ENCODE measurements around the gene UTP18.

Gene UTP18

DNA sequence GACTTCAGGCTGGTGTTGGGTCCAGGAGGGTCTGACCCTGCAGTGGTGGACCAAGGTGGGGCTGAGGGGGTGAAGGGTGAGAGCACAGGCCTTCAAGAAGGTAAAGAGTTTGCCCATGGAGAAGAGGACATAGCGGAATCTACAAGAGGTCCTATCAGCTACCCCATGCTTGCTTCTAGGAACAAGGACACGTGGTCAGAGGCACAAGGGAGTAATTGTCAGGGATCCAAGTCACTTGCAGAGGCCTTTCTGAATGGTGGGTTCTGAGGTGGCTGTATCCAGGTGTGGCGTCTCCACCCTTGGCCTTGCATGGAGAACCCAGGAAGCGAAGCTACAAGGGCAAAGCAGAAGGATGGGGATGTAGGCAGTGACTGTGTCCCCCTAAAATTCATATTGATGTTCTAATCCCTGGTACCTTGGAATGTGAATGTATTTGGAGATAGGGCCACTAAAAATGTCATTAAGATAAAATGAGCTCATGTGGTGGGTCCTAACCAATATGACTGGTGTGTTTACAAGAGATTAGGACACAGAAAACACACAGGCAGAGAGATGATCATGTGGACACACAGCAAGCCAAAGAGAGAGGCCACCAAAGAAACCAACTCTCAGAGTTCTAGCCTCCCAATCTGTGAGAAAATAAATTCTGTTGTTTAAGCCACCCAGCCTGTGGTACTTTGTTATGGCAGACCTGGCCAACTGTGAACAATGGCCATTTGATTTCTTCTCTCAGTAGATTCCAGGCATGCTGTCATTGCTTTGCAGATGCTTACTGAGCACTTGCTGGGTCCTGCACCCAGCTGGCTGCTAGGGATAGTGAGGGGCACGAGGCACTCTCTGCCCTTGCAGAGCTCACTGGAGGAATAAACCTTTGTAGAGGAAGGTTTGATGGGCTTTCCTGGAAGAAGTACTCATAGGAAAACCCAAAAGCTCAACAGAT is 75.8 kb downstream of the UTP18 start:
- no peak for FAIRE-seq

DNA sequence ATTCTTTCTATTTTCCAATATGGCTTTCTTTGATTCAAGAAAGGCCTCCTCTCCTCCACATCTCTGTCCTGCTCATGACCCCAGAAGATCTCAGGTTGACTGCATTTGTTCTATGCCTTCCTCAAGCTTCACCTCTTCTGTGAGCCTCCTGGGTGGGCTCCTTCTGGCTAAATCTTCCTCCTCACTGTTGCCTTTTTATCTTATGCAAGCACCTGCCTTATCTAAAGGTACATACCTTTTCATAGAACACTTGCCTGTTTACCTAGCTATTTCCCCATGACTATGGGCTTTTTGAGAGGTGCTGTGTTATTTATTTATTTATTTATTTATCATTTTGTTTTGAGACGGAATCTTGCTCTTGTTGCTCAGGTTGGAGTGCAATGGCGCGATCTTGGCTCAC is 81.1 kb downstream of the UTP18 start:
- FAIRE-seq, result no peak

DNA sequence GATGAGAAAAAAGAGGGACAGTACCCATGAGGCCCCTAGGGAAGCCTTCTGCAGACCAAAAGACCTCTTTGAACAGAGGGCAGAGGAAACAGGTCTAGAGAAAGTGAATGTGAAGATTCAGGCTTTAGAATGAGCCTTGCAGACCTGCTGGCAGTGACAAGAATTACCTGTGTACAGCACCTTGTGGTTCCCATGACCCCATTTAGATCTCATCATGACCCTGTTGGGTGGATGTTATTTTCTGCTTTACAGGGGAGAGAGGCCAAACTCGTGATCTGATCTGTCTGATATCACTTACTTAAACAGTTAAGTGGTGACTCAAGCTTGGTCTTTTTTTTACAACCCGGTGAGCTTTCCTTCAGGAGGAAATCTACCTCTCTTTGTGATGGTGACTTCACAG is 81.9 kb downstream of the UTP18 start:
- no peak for FAIRE-seq

DNA sequence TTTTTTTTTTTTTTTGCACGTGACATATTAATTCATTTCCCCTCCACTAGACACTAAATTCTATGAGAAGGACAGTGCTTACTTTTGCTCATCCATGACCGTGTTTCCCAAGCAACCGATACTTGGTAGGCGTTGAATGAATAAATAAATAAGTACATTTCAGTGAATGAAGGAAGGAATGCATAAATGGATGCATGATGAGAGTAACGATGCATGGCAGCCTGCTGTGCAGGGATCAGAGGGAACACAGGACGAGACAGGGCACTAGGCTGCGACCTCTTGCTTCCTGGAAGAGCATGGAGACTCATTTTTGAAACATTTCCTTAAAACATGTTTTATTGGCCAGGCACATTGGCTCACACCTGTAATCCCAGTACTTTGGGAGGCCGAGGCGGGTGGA is 84.2 kb downstream of the UTP18 start:
- no peak for FAIRE-seq

DNA sequence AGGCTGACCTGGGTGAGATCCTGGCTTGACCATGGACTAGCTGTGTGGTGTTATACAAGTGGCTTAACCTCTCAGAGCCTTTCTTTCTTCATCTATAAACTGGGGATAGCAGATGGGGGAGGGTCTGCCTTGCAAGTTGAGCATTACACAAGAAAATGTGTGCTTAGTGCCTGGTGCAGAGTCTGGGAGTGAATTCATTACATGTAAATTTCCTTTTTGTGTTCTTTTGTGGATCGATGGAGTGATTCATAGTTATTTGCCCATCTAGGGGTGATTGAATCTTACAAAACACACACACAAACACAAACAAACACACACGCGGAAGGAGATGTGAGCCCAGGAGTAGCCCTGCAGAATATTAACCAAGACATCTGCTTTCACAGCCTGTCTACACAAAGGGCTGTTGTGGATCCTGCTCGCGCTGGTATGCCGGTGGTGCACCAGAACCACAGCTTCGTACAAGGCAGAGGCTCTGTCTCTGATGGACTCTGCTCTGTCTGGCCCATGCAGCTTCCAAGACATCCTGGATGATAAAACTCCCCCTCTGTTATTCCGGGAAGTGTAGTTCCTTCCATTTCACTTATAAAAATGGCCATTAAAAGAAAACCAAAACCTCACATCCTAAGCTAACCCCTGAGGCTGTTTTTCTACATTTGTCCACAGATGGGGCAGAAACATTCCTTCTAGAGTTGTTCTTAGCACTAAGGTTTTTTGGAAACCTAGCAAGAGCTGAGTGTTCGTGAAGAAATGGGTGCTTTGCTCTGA is 86.1 kb downstream of the UTP18 start:
- no peak for FAIRE-seq
